MCF 10A (cell line): ENCODE data around the gene VRK1. TPM values are rescaled to one million over a fixed set of nuclear protein-coding genes. Genes with fewer than 3 reads are reported as not detected.

Experiments used
- BruUV-seq: library from RNA; stranded (reverse); fragments of 400-500 nt; replicated peaks from 2 replicates; lab custom pipeline; 2021; lab: Mats Ljungman, UMichigan
- CTCF ChIA-PET: fragments of 300-600 bp; sonication (Branson Sonifier 250); formaldehyde crosslinking; extraction: SDS; loops from one replicate; lab custom pipeline; 2021; ENCODE audit warnings: antibody characterized with exemption, inconsistent platforms; lab: Yijun Ruan, JAX
- POLR2A ChIA-PET: fragments of 300-600, 350-650 bp; sonication (Branson Sonifier 250); formaldehyde crosslinking; extraction: SDS; loops from one replicate; lab custom pipeline; 2020; ENCODE audit warnings: antibody characterized with exemption, inconsistent platforms; lab: Yijun Ruan, JAX
- DNase-seq: peaks from one replicate; pipeline ENCODE4 v3.0.0-alpha.2; 2018; ENCODE audit not compliant: unreplicated experiment
- H3K27ac Mint-ChIP-seq: one replicate; pipeline ENCODE4 v1.8.0; 2022; ENCODE audit warnings: mild to moderate bottlenecking, low read depth, mixed read lengths; ENCODE audit not compliant: unreplicated experiment
- H3K27me3 Mint-ChIP-seq: one replicate; pipeline ENCODE4 v1.8.0; 2022; ENCODE audit warnings: mixed read lengths; ENCODE audit not compliant: insufficient read depth, unreplicated experiment
- H3K36me3 Mint-ChIP-seq: one replicate; pipeline ENCODE4 v1.8.0; 2022; ENCODE audit warnings: mild to moderate bottlenecking, moderate library complexity, mixed read lengths; ENCODE audit not compliant: insufficient read depth, unreplicated experiment
- H3K4me1 Mint-ChIP-seq: one replicate; pipeline ENCODE4 v1.8.0; 2022; ENCODE audit warnings: mixed read lengths; ENCODE audit not compliant: insufficient read depth, unreplicated experiment
- H3K4me3 Mint-ChIP-seq: one replicate; pipeline ENCODE4 v1.8.0; 2022; ENCODE audit warnings: mild to moderate bottlenecking, moderate library complexity, mixed read lengths; ENCODE audit not compliant: unreplicated experiment
- H3K9me3 Mint-ChIP-seq: one replicate; pipeline ENCODE4 v1.8.0; 2022; ENCODE audit warnings: mixed read lengths; ENCODE audit not compliant: unreplicated experiment
- intact Hi-C: fragments of 100-400 bp; cut with micrococcal nuclease; formaldehyde crosslinking; loops from 2 replicates; pipeline ENCODE4 v1.14.1; 2022
- total RNA-seq: library from RNA; stranded (reverse); gene quantifications from 2 replicates; pipeline ENCODE4 v1.2.3, GENCODE V29; 2022
- TF ChIP-seq, protein P1 (sequence below): fragments of 200-600 bp; IDR thresholded peaks from one replicate; pipeline ENCODE4 v1.8.0; 2022; ENCODE audit warnings: antibody characterized with exemption, mild to moderate bottlenecking; ENCODE audit not compliant: unreplicated experiment

The VRK1 gene
- total RNA-seq, 1 experiment from 2014 or later, result 17.7 TPM

GRCh38 chr14:96902004-96902403 lies 104.8 kb downstream of the VRK1 start:
- H3K27me3 Mint-ChIP-seq, result no peaks in the 10 kb centered on the region
- peaks cover 5% of the 10 kb centered on the region for H3K36me3 Mint-ChIP-seq
- no peak for DNase-seq
- ChIA-PET POLR2A (no interaction called here), CTCF (no interaction called here)
- no peak overlapping the region for H3K27ac Mint-ChIP-seq
- H3K4me1 Mint-ChIP-seq, result peaks cover 7% of the 10 kb centered on the region
- BruUV-seq, result no TSS peak
- H3K4me3 Mint-ChIP-seq, result no peak overlapping the region
- no peaks in the 10 kb centered on the region for H3K9me3 Mint-ChIP-seq
- intact Hi-C loops, result no loop called here
- TF ChIP-seq, protein P1, sequence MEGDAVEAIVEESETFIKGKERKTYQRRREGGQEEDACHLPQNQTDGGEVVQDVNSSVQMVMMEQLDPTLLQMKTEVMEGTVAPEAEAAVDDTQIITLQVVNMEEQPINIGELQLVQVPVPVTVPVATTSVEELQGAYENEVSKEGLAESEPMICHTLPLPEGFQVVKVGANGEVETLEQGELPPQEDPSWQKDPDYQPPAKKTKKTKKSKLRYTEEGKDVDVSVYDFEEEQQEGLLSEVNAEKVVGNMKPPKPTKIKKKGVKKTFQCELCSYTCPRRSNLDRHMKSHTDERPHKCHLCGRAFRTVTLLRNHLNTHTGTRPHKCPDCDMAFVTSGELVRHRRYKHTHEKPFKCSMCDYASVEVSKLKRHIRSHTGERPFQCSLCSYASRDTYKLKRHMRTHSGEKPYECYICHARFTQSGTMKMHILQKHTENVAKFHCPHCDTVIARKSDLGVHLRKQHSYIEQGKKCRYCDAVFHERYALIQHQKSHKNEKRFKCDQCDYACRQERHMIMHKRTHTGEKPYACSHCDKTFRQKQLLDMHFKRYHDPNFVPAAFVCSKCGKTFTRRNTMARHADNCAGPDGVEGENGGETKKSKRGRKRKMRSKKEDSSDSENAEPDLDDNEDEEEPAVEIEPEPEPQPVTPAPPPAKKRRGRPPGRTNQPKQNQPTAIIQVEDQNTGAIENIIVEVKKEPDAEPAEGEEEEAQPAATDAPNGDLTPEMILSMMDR, result no peak

- no peak overlapping the region for H3K4me3 Mint-ChIP-seq
- peaks cover 7% of the 10 kb centered on the region for H3K9me3 Mint-ChIP-seq
- BruUV-seq, result no TSS peak
- CTCF ChIA-PET, result no interaction called here
- DNase-seq, result no peak
- peaks cover 7% of the 10 kb centered on the region for H3K4me1 Mint-ChIP-seq
- no peaks in the 10 kb centered on the region for H3K27me3 Mint-ChIP-seq
- H3K36me3 Mint-ChIP-seq, result peaks cover 5% of the 10 kb centered on the region
- TF ChIP-seq, protein P1, result no peak
- intact Hi-C loops, result no loop called here
- H3K27ac Mint-ChIP-seq, result no peak overlapping the region
- POLR2A ChIA-PET, result no interaction called here
These were observed 106.4 kb downstream of the VRK1 start for GRCh38 chr14:96903444-96904023.

DNA sequence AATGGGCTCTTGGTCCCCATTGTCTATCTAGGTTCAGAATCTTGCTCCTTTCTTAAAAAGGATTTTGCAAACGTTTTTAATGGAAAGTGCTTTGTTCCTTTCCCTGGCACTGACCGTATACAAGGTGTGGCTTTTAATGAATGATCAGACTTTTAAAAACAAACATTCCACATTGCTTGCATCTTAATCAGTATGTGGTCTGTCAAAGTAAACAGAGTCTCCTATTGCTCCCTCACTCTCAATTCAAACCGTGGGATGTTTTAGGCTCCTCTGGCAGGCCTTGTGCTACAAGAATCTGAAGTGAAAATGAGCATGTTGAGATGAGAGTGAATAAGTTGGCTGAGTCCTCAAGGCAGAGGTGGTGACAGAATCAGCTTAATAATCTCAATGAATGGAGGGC lies 107.0 kb downstream of the VRK1 start:
- DNase-seq, result peak; percentile 37
- H3K27ac Mint-ChIP-seq, result no peak overlapping the region
- peaks cover 7% of the 10 kb centered on the region for H3K4me1 Mint-ChIP-seq
- ChIA-PET CTCF (no interaction called here), POLR2A (no interaction called here)
- TF ChIP-seq, protein P1, result no peak
- peaks cover 9% of the 10 kb centered on the region for H3K9me3 Mint-ChIP-seq
- intact Hi-C loops, result no loop called here
- no peak overlapping the region for H3K4me3 Mint-ChIP-seq
- BruUV-seq, result no TSS peak
- H3K36me3 Mint-ChIP-seq, result peaks cover 5% of the 10 kb centered on the region
- H3K27me3 Mint-ChIP-seq, result no peaks in the 10 kb centered on the region

GRCh38 chr14:96905065-96905464 lies 107.9 kb downstream of the VRK1 start:
- Mint-ChIP-seq H3K9me3 (peaks cover 18% of the 10 kb centered on the region), H3K27me3 (no peaks in the 10 kb centered on the region), H3K27ac (no peak overlapping the region), H3K36me3 (peaks cover 4% of the 10 kb centered on the region), H3K4me1 (peaks cover 7% of the 10 kb centered on the region), H3K4me3 (no peak overlapping the region)
- ChIA-PET CTCF (no interaction called here), POLR2A (no interaction called here)
- intact Hi-C loops, result no loop called here
- TF ChIP-seq, protein P1, result no peak
- BruUV-seq, result no TSS peak
- DNase-seq, result no peak
